ENCODE measurements around the gene ARIH2. TPM values are rescaled to one million over a fixed set of nuclear protein-coding genes. Genes with fewer than 3 reads are reported as not detected.

ARIH2 gene
- total RNA-seq, 2 donors from 2014 or later: 166 to 201 TPM

DNA sequence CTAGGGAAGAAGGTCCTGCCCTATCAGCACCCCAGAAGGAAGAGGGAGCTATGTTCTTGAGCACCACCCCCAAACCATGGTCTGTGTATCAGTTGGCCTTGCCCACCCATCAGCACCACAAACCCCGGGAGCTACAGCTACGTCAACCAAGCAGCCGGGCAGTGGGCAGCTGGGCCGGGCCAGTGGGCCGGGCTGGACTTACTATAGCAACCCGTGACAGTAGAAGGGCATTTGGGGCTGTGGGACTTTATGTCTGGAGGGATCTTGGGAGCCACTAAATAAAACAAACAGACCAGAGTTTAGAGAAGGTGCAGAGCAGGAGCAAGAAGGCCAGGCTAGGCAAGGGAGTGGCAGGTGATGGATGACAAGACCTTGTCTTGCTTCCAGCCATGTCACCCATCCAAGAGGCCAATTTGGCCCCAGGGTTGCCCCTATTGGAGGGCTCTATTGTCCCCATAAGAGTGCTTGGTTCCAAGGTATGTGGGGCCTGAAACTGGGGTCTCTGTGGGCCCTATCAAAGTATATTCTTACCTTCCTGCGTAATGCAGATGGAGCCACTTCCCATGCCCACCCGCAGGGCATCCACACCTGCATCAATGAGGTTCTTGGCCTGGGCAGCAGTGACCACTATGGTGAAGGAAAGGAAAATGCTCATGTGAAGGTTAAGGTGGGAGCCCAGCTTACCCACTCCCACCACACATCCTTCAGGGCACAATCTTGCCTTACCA is 107.3 kb downstream of the ARIH2 start:
- Mint-ChIP-seq H3K27ac (peak overlapping the region; percentile 91), H3K36me3 (ENCODE audit: low read depth) (peaks cover 3% of the 10 kb centered on the region), H3K27me3 (no peaks in the 10 kb centered on the region), H3K4me1 (peaks cover 35% of the 10 kb centered on the region), H3K4me3 (no peak overlapping the region)
- ATAC-seq: no peak
- no peaks in the 10 kb centered on the region for H3K9me3 ChIP-seq (ENCODE audit: control insufficient read depth, low read length, poor library complexity, severe bottlenecking)
- no peak for DNase-seq

GRCh38 chr3:49026536-49026935 is 107.9 kb downstream of the ARIH2 start:
- Mint-ChIP-seq H3K27ac (peak overlapping the region; percentile 99), H3K36me3 (ENCODE audit: low read depth) (peaks cover 5% of the 10 kb centered on the region), H3K4me1 (peaks cover 32% of the 10 kb centered on the region), H3K27me3 (no peaks in the 10 kb centered on the region), H3K4me3 (no peak overlapping the region)
- ATAC-seq (no peak), DNase-seq (no peak)
- no peaks in the 10 kb centered on the region for H3K9me3 ChIP-seq (ENCODE audit: control insufficient read depth, low read length, poor library complexity, severe bottlenecking)

DNA sequence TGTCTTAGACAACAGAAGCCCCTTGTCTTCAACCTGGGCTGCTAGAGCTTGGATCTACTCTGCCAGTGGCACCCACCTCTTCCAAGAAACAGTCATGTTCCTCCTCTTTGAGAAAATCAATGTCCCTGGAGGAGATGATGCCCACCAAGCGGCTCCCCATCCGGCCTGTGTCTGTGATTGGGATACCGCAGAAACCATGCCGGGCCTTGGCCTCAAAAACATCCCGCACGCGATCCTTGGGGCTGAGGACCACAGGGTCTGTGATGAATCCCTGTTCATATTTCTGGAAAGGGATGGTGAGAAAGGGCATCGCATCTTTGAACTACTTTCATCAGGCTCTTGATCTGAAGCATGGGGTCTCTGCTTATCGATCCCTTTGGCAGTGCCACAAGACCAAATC is 109.0 kb downstream of the ARIH2 start:
- peaks cover 30% of the 10 kb centered on the region for H3K4me1 Mint-ChIP-seq
- H3K27ac Mint-ChIP-seq: peak overlapping the region; percentile 99
- ATAC-seq (no peak), DNase-seq (no peak)
- H3K36me3 Mint-ChIP-seq (ENCODE audit: low read depth): peaks cover 9% of the 10 kb centered on the region
- H3K4me3 Mint-ChIP-seq: no peak overlapping the region
- H3K27me3 Mint-ChIP-seq: no peaks in the 10 kb centered on the region
- H3K9me3 ChIP-seq (ENCODE audit: control insufficient read depth, low read length, poor library complexity, severe bottlenecking): no peaks in the 10 kb centered on the region

- peaks cover 9% of the 10 kb centered on the region for H3K36me3 Mint-ChIP-seq (ENCODE audit: low read depth)
- H3K27ac Mint-ChIP-seq: peak overlapping the region; percentile 99
Measured at GRCh38 chr3:49028298-49028672, 109.6 kb downstream of the ARIH2 start.

DNA sequence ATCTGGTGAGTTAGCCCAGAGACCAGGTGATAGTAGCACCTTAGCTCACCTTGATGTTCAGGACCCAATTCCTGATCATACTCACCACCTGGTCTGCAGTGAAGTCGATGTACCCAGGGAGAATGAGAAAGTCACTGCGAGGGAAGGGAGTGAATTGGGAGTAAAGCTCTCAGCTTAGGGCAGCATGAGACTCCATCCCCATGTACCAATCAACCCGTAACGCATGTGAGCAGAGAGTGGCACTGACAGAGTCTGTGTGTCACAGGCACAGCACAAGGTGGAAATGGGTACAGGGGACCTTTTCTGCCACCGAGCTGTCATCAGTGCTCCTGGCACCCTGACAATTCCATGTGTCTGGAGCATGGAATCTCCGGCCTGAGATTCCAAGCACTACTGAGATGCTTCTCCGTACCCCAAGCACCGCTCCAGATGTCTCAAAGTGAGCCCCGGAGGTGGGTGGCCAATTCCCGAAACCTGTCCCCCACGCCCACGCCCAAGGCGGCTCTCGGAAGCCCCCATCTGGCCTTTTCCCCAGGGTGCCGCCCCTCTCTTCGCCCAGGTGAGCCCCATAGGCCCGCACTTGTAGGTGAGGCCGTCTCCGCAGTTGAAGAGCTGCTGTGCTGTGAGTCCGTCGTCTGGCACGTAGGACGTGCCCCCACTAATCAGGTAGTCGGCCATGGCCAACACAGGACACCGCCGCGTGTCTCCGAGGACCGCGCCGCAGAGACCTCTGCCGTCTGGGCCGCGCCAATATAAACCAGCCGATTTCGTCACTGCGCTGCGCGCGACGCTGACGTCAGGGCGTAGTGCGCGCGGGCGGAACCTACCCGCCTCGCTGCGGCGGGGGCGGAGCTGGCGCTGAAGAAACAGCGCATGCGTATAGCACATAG is 110.3 kb downstream of the ARIH2 start, which contains the start of gene IMPDH2:
Gene IMPDH2 (minus strand): TSS at position 726 of the 890 bp plus-strand sequence. CDS start 48 bp downstream, at position 678.
- Mint-ChIP-seq H3K27ac (peak within 1 kb of the TSS; percentile 99), H3K36me3 (ENCODE audit: low read depth) (peaks cover 9% of the 10 kb centered on the region), H3K4me1 (peaks cover 26% of the 10 kb centered on the region), H3K27me3 (no peaks in the 10 kb centered on the region), H3K4me3 (peak within 1 kb of the TSS; percentile 97)
- DNase-seq: peak; percentile 87 to 88 (median 88)
- peak; percentile 95 for ATAC-seq
- H3K9me3 ChIP-seq (ENCODE audit: control insufficient read depth, low read length, poor library complexity, severe bottlenecking): no peaks in the 10 kb centered on the region

More at GRCh38 chr3:49028298-49028672, 109.6 kb downstream of the ARIH2 start:
- no peak for ATAC-seq
- Mint-ChIP-seq H3K27me3 (no peaks in the 10 kb centered on the region), H3K4me1 (peaks cover 26% of the 10 kb centered on the region), H3K4me3 (peak overlapping the region; percentile 97)
- H3K9me3 ChIP-seq (ENCODE audit: control insufficient read depth, low read length, poor library complexity, severe bottlenecking): no peaks in the 10 kb centered on the region
- DNase-seq: no peak

- ATAC-seq (peak; percentile 1), DNase-seq (no peak)
- H3K9me3 ChIP-seq (ENCODE audit: control insufficient read depth, low read length, poor library complexity, severe bottlenecking): no peaks in the 10 kb centered on the region
- Mint-ChIP-seq H3K27me3 (no peaks in the 10 kb centered on the region), H3K4me3 (peak overlapping the region; percentile 97), H3K4me1 (peaks cover 26% of the 10 kb centered on the region), H3K36me3 (ENCODE audit: low read depth) (peaks cover 9% of the 10 kb centered on the region), H3K27ac (peak overlapping the region; percentile 99)
Measured at GRCh38 chr3:49029563-49029884, 110.9 kb downstream of the ARIH2 start.

DNA sequence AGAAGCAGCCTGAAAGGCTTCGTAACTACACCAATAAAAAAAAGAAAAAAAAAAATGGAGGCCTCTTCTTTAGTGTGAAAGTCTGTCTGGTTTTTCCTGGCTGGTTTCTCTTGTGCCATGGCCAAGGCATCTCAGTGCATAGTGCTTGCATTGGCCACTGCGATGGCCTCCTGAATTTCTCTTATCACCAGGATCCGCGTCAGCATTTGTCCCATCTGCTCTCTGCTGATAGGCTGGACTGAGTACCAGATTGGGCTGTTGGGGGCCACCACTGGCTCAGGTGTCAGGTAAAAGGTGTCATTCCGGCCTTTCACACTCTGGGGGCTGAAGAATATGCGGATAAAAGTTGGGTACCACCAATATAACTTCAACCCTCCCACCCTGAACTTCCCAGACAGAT is 111.7 kb downstream of the ARIH2 start:
- ATAC-seq: no peak
- Mint-ChIP-seq H3K4me1 (peaks cover 26% of the 10 kb centered on the region), H3K27me3 (no peaks in the 10 kb centered on the region), H3K27ac (peak overlapping the region; percentile 99), H3K36me3 (ENCODE audit: low read depth) (peaks cover 9% of the 10 kb centered on the region), H3K4me3 (no peak overlapping the region)
- no peak for DNase-seq
- no peaks in the 10 kb centered on the region for H3K9me3 ChIP-seq (ENCODE audit: control insufficient read depth, low read length, poor library complexity, severe bottlenecking)

DNA sequence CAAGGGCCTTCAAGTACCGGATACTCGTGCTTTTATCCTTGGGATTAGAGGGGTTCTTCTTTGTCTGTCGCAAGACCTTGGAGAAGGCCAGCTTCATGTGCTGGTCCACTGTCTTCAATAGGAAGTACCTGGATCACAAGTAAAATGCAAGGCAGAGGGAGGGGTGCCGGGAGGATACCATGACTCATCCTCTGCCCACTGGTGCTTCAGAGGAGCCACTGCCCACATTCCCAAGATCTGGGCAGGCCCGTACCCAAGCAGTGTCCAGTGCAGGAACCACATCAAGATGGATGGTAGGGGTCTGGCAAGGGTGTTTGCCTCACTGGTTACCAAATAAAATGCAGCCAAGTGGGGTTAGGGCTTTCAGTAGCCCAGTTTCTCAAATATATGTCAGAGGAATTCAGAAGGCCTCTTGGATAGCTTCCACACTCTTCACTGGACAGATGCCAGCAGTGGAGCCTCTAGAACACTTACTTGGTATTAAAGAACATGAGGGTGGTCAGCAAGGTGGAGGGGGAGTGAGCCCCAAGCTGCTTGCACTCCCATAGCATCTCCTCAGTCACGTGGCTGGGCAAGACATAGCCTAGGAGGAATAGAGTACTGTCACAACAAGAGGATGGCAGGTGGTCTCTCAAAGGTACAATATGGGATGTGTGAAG is 114.1 kb downstream of the ARIH2 start:
- H3K27me3 Mint-ChIP-seq: no peaks in the 10 kb centered on the region
- no peak for ATAC-seq
- no peak overlapping the region for H3K27ac Mint-ChIP-seq
- no peaks in the 10 kb centered on the region for H3K9me3 ChIP-seq (ENCODE audit: control insufficient read depth, low read length, poor library complexity, severe bottlenecking)
- H3K4me3 Mint-ChIP-seq: no peak overlapping the region
- no peak for DNase-seq
- H3K4me1 Mint-ChIP-seq: peaks cover 19% of the 10 kb centered on the region
- peaks cover 11% of the 10 kb centered on the region for H3K36me3 Mint-ChIP-seq (ENCODE audit: low read depth)

- ATAC-seq (no peak), DNase-seq (no peak)
- Mint-ChIP-seq H3K4me1 (peaks cover 5% of the 10 kb centered on the region), H3K36me3 (ENCODE audit: low read depth) (peaks cover 9% of the 10 kb centered on the region), H3K27ac (peak overlapping the region; percentile 19), H3K4me3 (no peak overlapping the region), H3K27me3 (no peaks in the 10 kb centered on the region)
- no peaks in the 10 kb centered on the region for H3K9me3 ChIP-seq (ENCODE audit: control insufficient read depth, low read length, poor library complexity, severe bottlenecking)
Measured at GRCh38 chr3:49034650-49035049, 116.0 kb downstream of the ARIH2 start.

- Mint-ChIP-seq H3K4me1 (peaks cover 4% of the 10 kb centered on the region), H3K36me3 (ENCODE audit: low read depth) (peaks cover 9% of the 10 kb centered on the region)
- no peak for ATAC-seq
Measured at GRCh38 chr3:49035281-49035680, 116.6 kb downstream of the ARIH2 start.

More at GRCh38 chr3:49035281-49035680, 116.6 kb downstream of the ARIH2 start:
- Mint-ChIP-seq H3K27me3 (no peaks in the 10 kb centered on the region), H3K27ac (peak overlapping the region; percentile 19), H3K4me3 (no peak overlapping the region)
- no peaks in the 10 kb centered on the region for H3K9me3 ChIP-seq (ENCODE audit: control insufficient read depth, low read length, poor library complexity, severe bottlenecking)
- no peak for DNase-seq

Other genes with a start within 250 kb of the ARIH2 start
- gene NCKIPSD, start 232.9 kb upstream of the ARIH2 start, total RNA-seq: 10 to 100 TPM; 14.6 to 17.2 TPM
- 100 to 1,000 TPM in 1 of 2 donors, 10 to 100 TPM in 1; 93.7 to 116 TPM for gene IP6K2, start 201.6 kb upstream of the ARIH2 start, total RNA-seq
- 10 to 100 TPM; 30.8 to 40.4 TPM for gene PRKAR2A, start 71.0 kb upstream of the ARIH2 start, total RNA-seq
- 10 to 100 TPM in 1 of 2 donors, 1 to 10 TPM in 1; 6.9 to 14.5 TPM for gene SLC25A20, start 20.0 kb upstream of the ARIH2 start, total RNA-seq
- gene P4HTM, start 71.4 kb downstream of the ARIH2 start, total RNA-seq: 10 to 100 TPM; 37.8 to 43.2 TPM
- 100 to 1,000 TPM; 181 to 202 TPM for gene WDR6, start 88.5 kb downstream of the ARIH2 start, total RNA-seq
- 10 to 100 TPM; 21.2 to 27.4 TPM for gene DALRD3, start 99.7 kb downstream of the ARIH2 start, total RNA-seq
- gene NDUFAF3, start 103.3 kb downstream of the ARIH2 start, total RNA-seq: 10 to 100 TPM; 61.3 to 62.9 TPM
- gene IMPDH2, start 110.6 kb downstream of the ARIH2 start, total RNA-seq: 100 to 1,000 TPM in 1 of 2 donors, 10 to 100 TPM in 1; 96.8 to 108 TPM
- gene QRICH1, start 175.2 kb downstream of the ARIH2 start, total RNA-seq: 100 to 1,000 TPM; 196 to 206 TPM
- 100 to 1,000 TPM; 214 to 269 TPM for gene QARS1, start 185.9 kb downstream of the ARIH2 start, total RNA-seq
- gene USP19, start 202.0 kb downstream of the ARIH2 start, total RNA-seq: 10 to 100 TPM; 51.4 to 56.6 TPM
- gene LAMB2, start 214.2 kb downstream of the ARIH2 start, total RNA-seq: 1 to 10 TPM in 1 of 2 donors, under 1 TPM in 1; 0.65 to 3.3 TPM
- 10 to 100 TPM; 13.7 to 13.9 TPM for gene CCDC71, start 247.5 kb downstream of the ARIH2 start, total RNA-seq